ENCODE measurements around the gene CADM2.
"Not testable (repeated sequence)": the region's sequence is repeated elsewhere in the genome, so short reads cannot be mapped to it uniquely, and the experiment has no call there.

DNA sequence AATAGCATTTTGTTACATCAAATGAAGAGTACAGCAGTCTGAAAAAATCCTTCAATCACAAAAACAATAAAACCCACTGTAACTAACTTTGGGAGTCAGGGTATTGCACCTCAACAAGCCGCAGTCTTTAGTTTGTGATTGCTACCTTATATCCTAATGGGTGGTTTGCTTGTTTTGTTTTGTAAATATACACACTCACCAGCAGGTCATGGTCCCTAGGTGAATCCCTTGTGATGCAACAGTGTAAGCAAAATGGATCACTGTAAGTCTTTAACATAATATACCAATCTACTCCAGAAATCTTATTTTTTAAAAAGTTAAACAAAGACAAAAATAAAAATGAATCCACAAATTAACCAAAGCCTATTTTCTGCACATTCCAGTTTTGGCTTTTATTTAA is 749.5 kb downstream of the CADM2 start:
- TF ChIP-seq, protein P1, sequence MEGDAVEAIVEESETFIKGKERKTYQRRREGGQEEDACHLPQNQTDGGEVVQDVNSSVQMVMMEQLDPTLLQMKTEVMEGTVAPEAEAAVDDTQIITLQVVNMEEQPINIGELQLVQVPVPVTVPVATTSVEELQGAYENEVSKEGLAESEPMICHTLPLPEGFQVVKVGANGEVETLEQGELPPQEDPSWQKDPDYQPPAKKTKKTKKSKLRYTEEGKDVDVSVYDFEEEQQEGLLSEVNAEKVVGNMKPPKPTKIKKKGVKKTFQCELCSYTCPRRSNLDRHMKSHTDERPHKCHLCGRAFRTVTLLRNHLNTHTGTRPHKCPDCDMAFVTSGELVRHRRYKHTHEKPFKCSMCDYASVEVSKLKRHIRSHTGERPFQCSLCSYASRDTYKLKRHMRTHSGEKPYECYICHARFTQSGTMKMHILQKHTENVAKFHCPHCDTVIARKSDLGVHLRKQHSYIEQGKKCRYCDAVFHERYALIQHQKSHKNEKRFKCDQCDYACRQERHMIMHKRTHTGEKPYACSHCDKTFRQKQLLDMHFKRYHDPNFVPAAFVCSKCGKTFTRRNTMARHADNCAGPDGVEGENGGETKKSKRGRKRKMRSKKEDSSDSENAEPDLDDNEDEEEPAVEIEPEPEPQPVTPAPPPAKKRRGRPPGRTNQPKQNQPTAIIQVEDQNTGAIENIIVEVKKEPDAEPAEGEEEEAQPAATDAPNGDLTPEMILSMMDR (IDR thresholded peaks at IDR 0.05) = not testable (repeated sequence)
- TF ChIP-seq POLR2A, POLR2AphosphoS5 (IDR thresholded peaks at IDR 0.05): not testable (repeated sequence)

Data from prostate gland (tissue), 2 donors.